Esophagus squamous epithelium (tissue), 5 donors: Measurements from ENCODE around the gene TM7SF3. TPM values are rescaled to one million over a fixed set of nuclear protein-coding genes. Genes with fewer than 3 reads are reported as not detected.

Experiments
- DNase-seq: peaks from one replicate; lab custom pipeline; 2025; lab: John Stamatoyannopoulos, UW
- H3K27ac ChIP-seq, 4 donors: fragments of 200-600 bp; sonication (generic); one replicate each; pipeline ENCODE4 v1.5.1; 2016 to 2019; ENCODE audit warnings: mild to moderate bottlenecking in 1 of 4
- H3K27me3 ChIP-seq, 4 donors: fragments of 200-600 bp; sonication (generic); 1 replicate in 3 of 4; 2 replicates in 1 of 4; pipeline versions ENCODE4 v1.5.1 to v1.6.0; 2017 to 2021; ENCODE audit warnings: antibody characterized with exemption in 1 of 4
- H3K36me3 ChIP-seq, 3 donors: fragments of 200-600 bp; sonication (generic); one replicate each; pipeline ENCODE4 v1.5.1; 2016 to 2019
- H3K4me1 ChIP-seq, 3 donors: fragments of 200-600 bp; sonication (generic); one replicate each; pipeline ENCODE4 v1.5.1; 2017 to 2019
- H3K4me3 ChIP-seq, 4 donors: fragments of 200-600 bp; sonication (generic); 1 replicate in 3 of 4; 2 replicates in 1 of 4; pipeline ENCODE4 v1.5.1; 2016 to 2019; ENCODE audit warnings: mild to moderate bottlenecking in 2 of 4, moderate library complexity in 1 of 4
- H3K9me3 ChIP-seq, 3 donors: fragments of 200-600 bp; sonication (generic); one replicate each; pipeline ENCODE4 v1.5.1; 2016 to 2019
- POLR2A ChIP-seq, 4 donors: fragments of 450-650 bp; IDR thresholded peaks; one replicate each; pipeline ENCODE4 v1.6.1; 2017; ENCODE audit warnings: antibody characterized with exemption in 4 of 4, mild to moderate bottlenecking in 4 of 4, moderate library complexity in 3 of 4
- WGBS, 2 donors: methylation state at CpG; one replicate each; pipeline ENCODE4 v1.1.5; 2018; 5-methylcytosine and 5-hydroxymethylcytosine counted together
- intact Hi-C: fragments of 100-400 bp; cut with DNase I; formaldehyde crosslinking; loops from one replicate; pipeline ENCODE4 v1.15.0; 2022
- total RNA-seq, 4 donors: library from RNA; depleted of rRNA; stranded (reverse); fragments of >200 nt; gene quantifications; one replicate each; pipeline ENCODE4 v1.1.0, GENCODE V29; 2016
- TF ChIP-seq, protein P1 (sequence below), 6 experiments: fragments of 450-650 bp in 4 of 6; fragments of 200-600 bp in 2 of 6; sonication (generic) in 2 of 6; IDR thresholded peaks; one replicate each; pipeline ENCODE4 v1.5.1; 2016 to 2019; ENCODE audit warnings: antibody characterized with exemption in 6 of 6, mild to moderate bottlenecking in 4 of 6, moderate library complexity in 4 of 6
- donor health status: DM: yes; HTN: yes; CAD: no.

TM7SF3 gene
- total RNA-seq, 4 donors from 2014 or later: 58.2 to 122 (median 78.3) TPM

DNA sequence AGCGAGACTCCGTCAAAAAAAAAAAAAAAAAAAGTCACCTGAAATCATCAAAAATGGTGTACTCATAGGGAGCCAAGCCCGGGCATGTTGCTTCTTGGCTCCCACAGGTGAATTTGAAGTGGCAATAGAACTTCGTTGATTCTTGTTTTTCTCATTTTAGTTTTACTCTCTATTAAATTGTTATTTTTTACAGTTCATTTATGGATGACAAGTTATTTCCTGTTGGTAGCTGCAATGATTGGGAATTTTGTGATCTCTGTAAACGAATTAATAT lies 1.3 kb downstream of the TM7SF3 start:
- WGBS, 2 donors: 36 to 42% methylated on average over 5 of the region's 5 CpGs
- Histone ChIP-seq H3K27me3 (no peaks in the 10 kb centered on the region), H3K4me1 (peaks cover 17 to 77% (median 27%) of the 10 kb centered on the region in 3 donors), H3K36me3 (no peaks in the 10 kb centered on the region), H3K9me3 (no peaks in the 10 kb centered on the region), H3K27ac (peak overlapping the region; percentile 91 to 97 (median 94)), H3K4me3 (peak overlapping the region; percentile 76 to 92 (median 81))
- intact Hi-C loops: no loop called here
- TF ChIP-seq, protein P1, sequence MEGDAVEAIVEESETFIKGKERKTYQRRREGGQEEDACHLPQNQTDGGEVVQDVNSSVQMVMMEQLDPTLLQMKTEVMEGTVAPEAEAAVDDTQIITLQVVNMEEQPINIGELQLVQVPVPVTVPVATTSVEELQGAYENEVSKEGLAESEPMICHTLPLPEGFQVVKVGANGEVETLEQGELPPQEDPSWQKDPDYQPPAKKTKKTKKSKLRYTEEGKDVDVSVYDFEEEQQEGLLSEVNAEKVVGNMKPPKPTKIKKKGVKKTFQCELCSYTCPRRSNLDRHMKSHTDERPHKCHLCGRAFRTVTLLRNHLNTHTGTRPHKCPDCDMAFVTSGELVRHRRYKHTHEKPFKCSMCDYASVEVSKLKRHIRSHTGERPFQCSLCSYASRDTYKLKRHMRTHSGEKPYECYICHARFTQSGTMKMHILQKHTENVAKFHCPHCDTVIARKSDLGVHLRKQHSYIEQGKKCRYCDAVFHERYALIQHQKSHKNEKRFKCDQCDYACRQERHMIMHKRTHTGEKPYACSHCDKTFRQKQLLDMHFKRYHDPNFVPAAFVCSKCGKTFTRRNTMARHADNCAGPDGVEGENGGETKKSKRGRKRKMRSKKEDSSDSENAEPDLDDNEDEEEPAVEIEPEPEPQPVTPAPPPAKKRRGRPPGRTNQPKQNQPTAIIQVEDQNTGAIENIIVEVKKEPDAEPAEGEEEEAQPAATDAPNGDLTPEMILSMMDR (IDR thresholded peaks at IDR 0.05): no peak
- no peak for TF ChIP-seq POLR2A (IDR thresholded peaks at IDR 0.05)
- DNase-seq: no peak

- Histone ChIP-seq H3K4me1 (peaks cover 17 to 77% (median 27%) of the 10 kb centered on the region in 3 donors), H3K36me3 (no peaks in the 10 kb centered on the region), H3K9me3 (no peaks in the 10 kb centered on the region), H3K27ac (peak overlapping the region; percentile 43 to 97 (median 93)), H3K4me3 (peak overlapping the region; percentile 76 to 92 (median 81)), H3K27me3 (no peaks in the 10 kb centered on the region)
- no peak for DNase-seq
- intact Hi-C loops: no loop called here
- 44 to 62% methylated on average over 12 to 13 of the region's 14 CpGs for WGBS, 2 donors
- TF ChIP-seq, protein P1 (IDR thresholded peaks at IDR 0.05): no peak
- no peak for TF ChIP-seq POLR2A (IDR thresholded peaks at IDR 0.05)
These were observed 1.8 kb downstream of the TM7SF3 start for GRCh38 chr12:27012239-27012981.

- H3K4me3 ChIP-seq: no peak overlapping the region
- H3K27me3 ChIP-seq: no peaks in the 10 kb centered on the region
- no peaks in the 10 kb centered on the region for H3K36me3 ChIP-seq
- peak overlapping the region in 1 of 4 donors; percentile 18 for H3K27ac ChIP-seq
- TF ChIP-seq, protein P1 (IDR thresholded peaks at IDR 0.05): no peak
- no peak for TF ChIP-seq POLR2A (IDR thresholded peaks at IDR 0.05)
- 11 to 29% methylated on average over 1 of the region's 1 CpG for WGBS, 2 donors
- peaks cover 9 to 65% (median 20%) of the 10 kb centered on the region in 3 donors for H3K4me1 ChIP-seq
- intact Hi-C loops: no loop called here
- H3K9me3 ChIP-seq: no peaks in the 10 kb centered on the region
- no peak for DNase-seq
These were observed 4.3 kb downstream of the TM7SF3 start for GRCh38 chr12:27009881-27010301.

DNA sequence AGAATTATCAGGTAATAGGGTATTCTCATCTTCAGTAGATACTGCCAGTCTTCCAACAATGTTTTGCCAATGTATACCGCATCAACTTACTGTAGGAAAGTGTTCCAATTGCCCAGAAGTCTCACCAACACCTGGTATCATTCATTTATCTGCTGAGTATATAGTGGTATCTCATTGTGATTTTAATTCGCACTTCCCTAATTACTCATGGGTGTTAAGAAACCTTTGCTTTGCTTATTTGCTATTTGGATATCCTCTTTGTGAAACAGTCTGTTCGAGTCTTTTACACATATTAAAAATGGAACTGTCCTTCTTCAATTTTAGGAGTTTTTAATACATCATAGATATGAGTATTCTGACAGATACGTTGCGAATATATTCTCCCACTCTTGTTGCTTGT lies 6.1 kb downstream of the TM7SF3 start:
- H3K36me3 ChIP-seq: no peaks in the 10 kb centered on the region
- no peak for TF ChIP-seq POLR2A (IDR thresholded peaks at IDR 0.05)
- TF ChIP-seq, protein P1 (IDR thresholded peaks at IDR 0.05): no peak
- WGBS, 2 donors: 80 to 86% methylated on average over 5 of the region's 5 CpGs
- H3K27me3 ChIP-seq: no peaks in the 10 kb centered on the region
- peaks cover 15 to 62% (median 15%) of the 10 kb centered on the region in 3 donors for H3K4me1 ChIP-seq
- no peak overlapping the region for H3K4me3 ChIP-seq
- no peak overlapping the region for H3K27ac ChIP-seq
- H3K9me3 ChIP-seq: no peaks in the 10 kb centered on the region
- no peak for DNase-seq
- intact Hi-C loops: no loop called here

GRCh38 chr12:27006797-27007467 lies 7.3 kb downstream of the TM7SF3 start:
- DNase-seq: no peak
- Histone ChIP-seq H3K4me1 (peaks cover 5 to 51% (median 7%) of the 10 kb centered on the region in 3 donors), H3K27ac (no peak overlapping the region), H3K9me3 (no peaks in the 10 kb centered on the region), H3K4me3 (no peak overlapping the region), H3K36me3 (peaks cover 0 to 2% (median 0%) of the 10 kb centered on the region in 3 donors), H3K27me3 (no peaks in the 10 kb centered on the region)
- TF ChIP-seq, protein P1 (IDR thresholded peaks at IDR 0.05): no peak
- TF ChIP-seq POLR2A (IDR thresholded peaks at IDR 0.05): no peak
- WGBS, 2 donors: 83% methylated on average over 2 of the region's 2 CpGs
- intact Hi-C loops: no loop called here
